ENCODE data around the gene PJA2.

Gene PJA2

DNA sequence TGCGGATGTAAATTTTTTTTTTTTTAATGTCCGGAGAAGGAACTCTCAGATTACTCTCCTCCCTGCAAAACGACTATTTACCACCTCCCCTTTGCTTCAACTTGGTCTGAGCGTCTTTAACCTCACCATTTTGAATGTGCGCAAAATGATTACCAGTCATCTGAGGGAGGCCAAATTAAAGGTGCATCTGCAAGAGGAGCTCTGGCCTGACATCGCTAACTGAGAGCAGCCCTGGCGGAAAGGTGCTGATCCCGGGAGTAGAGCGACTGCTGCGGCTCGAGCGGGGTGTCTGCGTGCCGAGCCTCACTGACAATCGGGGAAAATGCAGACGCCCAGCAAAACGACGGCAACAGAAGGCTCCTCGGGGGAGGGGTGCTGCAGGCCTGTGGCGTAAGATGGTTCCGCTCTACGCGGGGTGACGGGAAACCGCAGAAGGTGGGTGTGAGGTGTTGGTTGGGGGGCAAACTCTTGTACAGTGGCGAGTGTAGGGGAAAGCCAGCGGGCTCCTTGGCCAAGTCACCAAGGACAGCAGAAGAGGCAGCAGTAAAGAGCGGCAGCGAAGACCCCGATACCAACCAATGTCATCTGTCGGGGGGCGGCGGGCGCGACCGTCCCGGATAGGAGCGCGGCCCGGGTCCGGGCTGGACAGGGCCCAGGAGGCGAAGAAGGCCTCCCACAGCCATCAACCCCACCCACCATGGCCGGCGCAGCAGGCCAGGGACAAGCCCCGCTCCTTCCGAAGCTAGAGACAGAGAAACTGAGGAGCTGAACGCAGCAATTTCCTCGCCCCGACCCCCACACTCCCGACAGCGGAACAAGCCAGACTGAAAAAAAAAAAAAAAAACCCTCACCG, 557 bp downstream of the PJA2 start:
- peak; percentile 57 to 63 for DNase-seq (ENCODE audit: low read depth in 2 of 2, low spot score in 1 of 2)

- no peak for DNase-seq (ENCODE audit: low read depth in 2 of 2, low spot score in 1 of 2)
Observed at GRCh38 chr5:109407913-109408312, 1.9 kb downstream of the PJA2 start.

DNA sequence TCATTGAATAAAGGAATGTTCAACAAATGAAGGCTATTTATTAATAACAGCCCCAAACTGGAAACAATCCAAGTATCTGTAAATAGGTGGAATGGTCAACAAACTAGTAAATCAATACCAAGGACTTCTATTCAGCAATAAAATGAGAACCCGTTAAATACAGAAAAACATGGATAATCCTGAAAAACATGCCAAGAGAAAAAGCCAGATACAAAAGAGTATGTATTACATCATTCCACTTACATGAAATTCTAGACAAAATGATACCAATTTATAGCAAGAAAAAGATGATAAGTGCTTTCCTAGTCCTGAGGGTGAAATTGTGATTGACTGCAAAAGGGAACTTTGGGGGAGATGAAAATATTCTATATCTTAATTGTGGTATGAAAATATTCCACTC, 3.1 kb downstream of the PJA2 start:
- no peak for DNase-seq (ENCODE audit: low read depth in 2 of 2, low spot score in 1 of 2)

DNA sequence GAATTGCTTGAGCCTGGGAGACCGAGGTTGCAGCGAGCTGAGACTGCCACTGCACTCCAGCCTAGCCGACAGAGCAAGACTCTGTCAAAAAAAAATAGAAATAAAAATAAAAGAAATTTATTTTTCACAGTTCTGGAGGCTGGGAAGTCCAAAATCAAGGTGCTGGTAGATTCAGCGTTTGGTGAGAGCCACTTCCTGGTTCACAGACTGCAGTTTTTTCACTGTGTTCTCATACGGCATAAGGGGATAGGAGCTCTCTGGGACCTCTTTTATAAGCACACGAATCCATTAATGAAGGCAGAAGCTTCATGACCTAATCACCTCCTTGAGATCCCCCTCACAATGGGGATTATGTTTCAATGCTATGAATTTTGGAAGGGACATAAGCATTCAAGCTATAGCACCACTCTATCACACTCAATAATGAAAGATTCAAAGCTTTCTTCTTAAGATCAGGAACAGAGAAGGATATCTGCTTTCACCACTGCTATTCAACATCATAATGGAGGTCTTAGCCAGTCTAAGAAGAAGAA, 5.3 kb downstream of the PJA2 start:
- no peak for DNase-seq (ENCODE audit: low read depth in 2 of 2, low spot score in 1 of 2)

- no peak for DNase-seq (ENCODE audit: low read depth in 2 of 2, low spot score in 1 of 2)
Observed at GRCh38 chr5:109403469-109403868, 6.3 kb downstream of the PJA2 start.

DNA sequence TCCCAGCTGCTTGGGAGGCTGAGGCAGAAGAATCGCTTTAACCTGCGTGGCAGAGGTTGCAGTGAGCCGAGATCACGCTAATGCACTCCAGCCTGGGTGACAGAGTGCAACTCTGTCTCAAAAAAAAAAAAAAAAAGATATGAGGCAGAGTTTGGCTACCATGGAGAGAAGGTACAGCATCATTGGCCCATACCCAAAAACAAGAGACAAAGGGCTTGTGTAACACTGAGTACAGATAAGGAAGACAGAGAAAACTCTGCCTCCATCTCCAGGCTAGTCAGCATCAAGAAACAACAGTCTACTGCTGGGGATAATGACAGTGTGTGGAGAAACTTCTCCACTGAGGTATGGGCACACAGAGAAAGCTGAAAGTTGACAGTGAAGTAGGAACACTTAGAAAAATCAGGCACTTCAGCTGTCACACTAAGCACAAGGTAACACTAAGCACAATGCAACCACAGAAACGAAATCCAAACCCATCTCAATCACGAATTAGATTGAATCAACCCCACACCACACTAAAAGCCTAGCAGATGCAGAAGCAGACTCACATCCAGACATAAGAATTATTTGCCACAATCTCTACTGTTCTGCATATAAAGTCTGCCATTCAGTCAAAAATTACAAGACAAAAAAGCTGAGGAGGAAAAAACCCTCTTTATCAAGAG, 10.5 kb downstream of the PJA2 start:
- DNase-seq (ENCODE audit: low read depth in 2 of 2, low spot score in 1 of 2): no peak

DNA sequence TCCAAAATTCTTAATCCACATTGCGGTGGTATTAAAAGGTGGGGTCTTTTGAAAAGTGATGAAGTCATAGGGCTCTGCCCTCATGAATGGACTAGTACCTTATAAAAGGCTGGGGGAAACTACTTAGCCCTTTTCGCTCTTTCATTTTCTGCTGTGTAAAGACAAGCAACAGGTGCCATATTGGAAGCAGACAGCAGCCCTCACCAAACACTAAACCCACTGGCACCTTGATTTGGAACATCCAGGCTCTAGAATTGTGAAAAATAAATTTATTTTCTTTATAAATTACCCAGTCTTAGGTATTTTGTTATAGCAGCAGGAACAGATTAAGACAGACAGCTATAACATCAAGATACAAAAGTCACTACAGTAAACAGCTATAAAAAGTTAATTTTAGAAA, 12.8 kb downstream of the PJA2 start:
- DNase-seq (ENCODE audit: low read depth in 2 of 2, low spot score in 1 of 2): no peak

DNA sequence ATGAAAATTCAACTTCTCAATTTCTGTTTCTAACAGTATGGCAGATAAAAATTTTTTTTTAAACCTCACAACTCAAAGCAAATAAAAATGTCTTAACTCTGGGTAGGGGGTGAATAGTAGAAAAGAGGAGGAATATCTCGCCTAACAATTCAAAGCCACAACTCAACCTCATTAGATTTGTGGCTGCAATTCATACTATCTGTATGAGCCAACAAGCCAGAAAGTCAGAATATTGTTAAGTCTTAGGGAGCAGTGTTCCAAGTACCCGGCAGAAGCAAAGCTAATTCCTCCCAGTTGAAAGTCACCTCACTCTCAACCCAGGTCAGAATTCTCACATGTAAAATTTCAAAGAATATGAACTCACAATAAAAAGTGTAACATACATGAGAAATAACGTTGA, 15.0 kb downstream of the PJA2 start:
- DNase-seq (ENCODE audit: low read depth in 2 of 2, low spot score in 1 of 2): no peak

DNA sequence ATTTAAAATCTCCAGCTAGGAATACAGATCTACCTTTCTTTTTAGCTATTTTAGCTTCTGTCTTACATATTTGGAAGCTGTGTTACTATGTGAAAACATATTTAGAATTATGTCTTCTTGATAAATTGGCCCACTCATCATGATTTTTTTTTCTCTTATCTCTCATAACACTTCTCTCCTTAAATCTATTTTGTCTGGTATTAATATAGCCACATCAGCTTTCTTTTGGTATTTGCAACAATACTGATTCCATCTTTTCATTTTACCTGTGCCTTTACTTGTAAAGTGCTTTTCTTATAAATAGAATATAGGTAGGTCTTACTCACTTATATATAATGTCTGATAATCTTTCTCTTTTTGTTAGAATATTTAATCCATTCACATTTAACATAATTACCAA, 19.6 kb downstream of the PJA2 start:
- DNase-seq (ENCODE audit: low read depth in 2 of 2, low spot score in 1 of 2): no peak

- no peak for DNase-seq (ENCODE audit: low read depth in 2 of 2, low spot score in 1 of 2)
Observed at GRCh38 chr5:109388407-109388806, 21.4 kb downstream of the PJA2 start.

- no peak for DNase-seq (ENCODE audit: low read depth in 2 of 2, low spot score in 1 of 2)
Observed at GRCh38 chr5:109387408-109387974, 22.3 kb downstream of the PJA2 start.

- no peak for DNase-seq (ENCODE audit: low read depth in 2 of 2, low spot score in 1 of 2)
Observed at GRCh38 chr5:109378095-109378494, 31.7 kb downstream of the PJA2 start.

DNA sequence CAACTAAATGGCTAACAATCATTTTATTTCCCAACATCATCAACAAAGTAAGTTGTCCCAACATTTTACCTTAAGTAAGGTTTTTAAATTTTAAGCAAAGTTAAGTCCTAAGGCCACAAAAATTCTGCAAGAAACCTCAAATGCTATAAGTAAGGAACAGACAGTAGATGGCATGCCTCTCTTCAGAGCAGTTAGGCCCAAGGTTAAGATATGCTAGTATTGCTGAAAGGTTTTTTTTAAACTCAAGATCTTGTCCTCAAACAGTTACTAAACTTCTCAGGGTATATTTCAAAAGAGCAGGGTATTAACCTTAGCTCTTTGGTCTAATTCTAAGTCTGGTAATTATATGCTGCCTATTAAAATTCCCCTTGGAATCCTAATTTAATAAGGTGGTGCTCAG, 35.1 kb downstream of the PJA2 start:
- no peak for DNase-seq (ENCODE audit: low read depth in 2 of 2, low spot score in 1 of 2)

- DNase-seq (ENCODE audit: low read depth in 2 of 2, low spot score in 1 of 2): no peak
Observed at GRCh38 chr5:109373932-109374331, 35.8 kb downstream of the PJA2 start.

- DNase-seq (ENCODE audit: low read depth in 2 of 2, low spot score in 1 of 2): no peak
Observed at GRCh38 chr5:109370343-109370742, 39.4 kb downstream of the PJA2 start.

- no peak for DNase-seq (ENCODE audit: low read depth in 2 of 2, low spot score in 1 of 2)
Observed at GRCh38 chr5:109365653-109366052, 44.1 kb downstream of the PJA2 start.

DNA sequence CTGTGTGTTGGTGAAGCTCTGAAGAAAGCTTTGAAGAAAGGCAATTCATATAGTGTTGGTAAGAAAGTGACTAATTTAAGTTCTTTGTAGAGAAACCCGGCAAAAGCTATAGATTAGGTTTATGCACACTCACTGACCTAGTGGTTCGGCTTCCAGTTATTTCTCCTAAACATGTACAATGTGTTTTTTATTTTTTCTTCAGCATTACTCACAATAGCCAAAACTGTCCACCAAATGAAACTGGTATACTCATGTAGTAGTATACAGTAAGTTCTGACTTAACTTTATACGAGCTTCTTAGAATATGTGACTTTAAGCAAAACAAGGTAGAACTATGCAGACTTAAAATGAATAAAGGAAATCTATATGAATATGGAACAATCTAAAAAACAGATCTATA, 44.8 kb downstream of the PJA2 start:
- DNase-seq (ENCODE audit: low read depth in 2 of 2, low spot score in 1 of 2): no peak

GRCh38 chr5:109359642-109360041, 50.1 kb downstream of the PJA2 start:
- no peak for DNase-seq (ENCODE audit: low read depth in 2 of 2, low spot score in 1 of 2)

DNA sequence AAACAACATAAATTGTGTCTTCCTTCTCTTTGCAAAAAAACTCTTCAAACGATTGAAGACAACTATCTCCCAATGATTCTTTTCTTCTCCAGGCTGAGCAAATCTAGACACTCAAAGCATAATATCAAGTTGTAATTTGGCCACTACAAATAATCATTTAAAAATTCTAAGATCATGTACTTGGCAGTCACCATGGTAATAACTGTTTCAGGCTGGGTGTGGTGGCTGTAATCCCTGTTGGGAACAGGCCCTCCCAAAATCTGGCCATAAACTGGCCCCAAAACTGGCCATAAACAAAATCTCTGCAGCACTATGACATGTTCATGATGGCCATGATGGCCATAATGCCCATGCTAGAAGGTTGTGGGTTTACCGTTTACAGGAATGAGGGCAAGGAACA, 52.0 kb downstream of the PJA2 start:
- DNase-seq (ENCODE audit: low read depth in 2 of 2, low spot score in 1 of 2): no peak

DNA sequence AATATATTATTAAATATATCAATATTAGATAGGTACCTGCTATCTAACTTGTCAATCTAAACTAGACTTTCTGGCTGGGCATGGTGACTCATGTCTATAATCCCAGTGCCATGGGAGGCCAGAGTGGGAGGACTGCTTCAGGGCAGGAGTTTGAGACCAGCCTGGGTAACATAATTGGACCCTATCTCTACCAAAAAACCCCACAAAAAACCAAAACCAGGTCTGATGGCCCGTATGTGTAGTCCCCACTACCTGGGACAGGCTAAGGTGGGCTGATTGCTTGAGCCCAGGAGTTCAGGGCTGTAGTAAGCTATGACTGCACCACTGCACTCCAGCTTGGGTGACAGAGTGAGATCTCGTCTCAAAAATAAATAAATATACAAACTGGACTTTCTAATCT, 55.0 kb downstream of the PJA2 start:
- DNase-seq (ENCODE audit: low read depth in 2 of 2, low spot score in 1 of 2): no peak

DNA sequence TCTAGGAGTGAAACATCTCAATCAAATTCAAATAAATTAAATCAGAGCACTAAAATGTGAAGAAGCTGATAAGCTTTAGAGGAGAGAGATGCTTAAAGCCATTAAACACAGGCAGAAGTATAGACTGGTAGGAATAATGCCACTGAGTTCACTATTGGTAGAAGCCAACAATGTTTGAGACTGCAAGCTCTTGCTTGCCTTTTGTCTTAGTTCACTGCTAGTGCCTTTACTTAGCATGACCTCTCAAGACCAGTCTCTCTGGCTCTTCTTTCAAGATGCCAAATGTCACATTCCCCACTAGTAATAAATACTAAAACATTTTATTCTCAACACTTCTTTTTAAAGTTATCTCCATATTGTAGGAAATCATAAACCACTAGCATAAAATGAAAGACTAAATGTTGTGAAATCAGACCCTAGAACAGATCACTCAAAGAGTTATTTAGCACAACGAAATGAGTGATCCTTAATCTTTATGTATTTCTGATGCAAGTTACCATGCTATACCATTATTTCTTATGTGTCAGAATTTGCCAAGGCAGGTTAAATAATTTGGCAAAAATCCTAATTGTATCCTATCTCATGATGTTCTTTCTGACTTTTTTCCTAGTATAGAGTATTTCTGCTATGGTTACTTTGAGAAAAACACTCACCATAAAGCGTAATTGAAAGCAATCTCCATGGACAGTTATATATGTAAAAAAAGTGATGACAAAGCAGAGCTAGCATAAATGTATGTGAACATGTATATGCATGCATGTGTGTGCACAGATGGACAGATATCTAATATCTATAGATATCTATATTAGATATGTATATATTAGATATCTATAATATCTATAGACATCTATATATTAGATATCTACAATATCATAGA, 57.5 kb downstream of the PJA2 start:
- DNase-seq (ENCODE audit: low read depth in 2 of 2, low spot score in 1 of 2): no peak

Measured in stimulated activated CD8-positive, alpha-beta memory T cell treated with anti-CD3 and anti-CD28 coated beads, Interleukin-4, amount 100 ng/mL, for 1 hour (primary cell).